ENCODE measurements around the gene ATP13A3.

The ATP13A3 gene

DNA sequence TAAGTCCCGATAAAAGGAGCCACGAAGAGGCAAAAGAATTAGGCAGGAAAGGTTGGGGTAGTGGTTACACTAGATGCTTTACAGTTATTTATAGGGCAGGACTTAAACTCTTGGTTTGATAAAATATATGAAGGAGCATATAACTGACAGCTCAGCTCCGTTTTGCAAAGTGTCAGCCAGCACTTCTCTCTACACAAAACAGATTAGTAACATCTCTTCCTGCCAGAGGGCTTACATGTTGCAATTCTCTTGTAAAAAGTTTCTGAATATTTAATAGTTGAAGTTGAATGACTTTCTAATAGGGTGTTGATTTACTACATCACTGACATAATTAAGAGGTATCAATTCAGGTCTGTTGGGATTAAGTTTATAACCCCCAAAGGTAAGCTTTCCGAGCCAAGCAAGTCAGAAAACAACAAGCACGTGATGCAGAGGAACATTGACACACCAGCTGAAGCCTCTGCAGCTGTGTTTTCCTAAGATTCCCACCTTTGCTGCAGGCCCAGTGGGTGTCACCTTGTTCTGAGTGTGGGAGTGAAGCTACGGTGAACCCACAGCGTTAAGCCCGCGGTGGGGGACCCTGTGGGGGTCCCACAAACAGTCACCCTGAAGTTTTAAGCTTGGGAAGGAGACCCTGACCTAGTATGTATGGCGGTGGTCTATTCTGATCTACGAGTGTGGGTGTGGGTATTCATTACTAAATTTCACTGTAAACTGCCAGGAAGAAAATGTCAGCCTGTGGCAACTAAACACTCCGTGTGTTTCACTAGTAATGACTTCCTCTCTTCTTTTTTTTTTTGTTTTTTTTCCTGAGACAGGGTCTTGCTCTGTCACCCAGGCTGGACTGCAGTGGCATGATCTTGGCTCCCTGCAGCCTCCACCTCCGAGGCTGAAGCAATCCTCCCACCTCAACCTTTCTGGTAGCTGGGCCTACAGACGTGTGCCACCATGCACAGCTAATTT is 22.0 kb upstream of the ATP13A3 start:
- no peak for DNase-seq (ENCODE audit: low spot score)
- H3K27ac ChIP-seq: no peak overlapping the region
- ChIA-PET POLR2A (ENCODE audit: low non-redundant PET) (no interaction called here), CTCF (interaction anchor here (0.7 kb wide), 1 partner anchor 741 kb away, joined by 5 read pairs; no protein-coding TSS in a partner anchor)
- TF ChIP-seq, protein P1, sequence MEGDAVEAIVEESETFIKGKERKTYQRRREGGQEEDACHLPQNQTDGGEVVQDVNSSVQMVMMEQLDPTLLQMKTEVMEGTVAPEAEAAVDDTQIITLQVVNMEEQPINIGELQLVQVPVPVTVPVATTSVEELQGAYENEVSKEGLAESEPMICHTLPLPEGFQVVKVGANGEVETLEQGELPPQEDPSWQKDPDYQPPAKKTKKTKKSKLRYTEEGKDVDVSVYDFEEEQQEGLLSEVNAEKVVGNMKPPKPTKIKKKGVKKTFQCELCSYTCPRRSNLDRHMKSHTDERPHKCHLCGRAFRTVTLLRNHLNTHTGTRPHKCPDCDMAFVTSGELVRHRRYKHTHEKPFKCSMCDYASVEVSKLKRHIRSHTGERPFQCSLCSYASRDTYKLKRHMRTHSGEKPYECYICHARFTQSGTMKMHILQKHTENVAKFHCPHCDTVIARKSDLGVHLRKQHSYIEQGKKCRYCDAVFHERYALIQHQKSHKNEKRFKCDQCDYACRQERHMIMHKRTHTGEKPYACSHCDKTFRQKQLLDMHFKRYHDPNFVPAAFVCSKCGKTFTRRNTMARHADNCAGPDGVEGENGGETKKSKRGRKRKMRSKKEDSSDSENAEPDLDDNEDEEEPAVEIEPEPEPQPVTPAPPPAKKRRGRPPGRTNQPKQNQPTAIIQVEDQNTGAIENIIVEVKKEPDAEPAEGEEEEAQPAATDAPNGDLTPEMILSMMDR (conservative IDR thresholded peaks at IDR 0.05; ENCODE audit: low read depth): no peak

DNA sequence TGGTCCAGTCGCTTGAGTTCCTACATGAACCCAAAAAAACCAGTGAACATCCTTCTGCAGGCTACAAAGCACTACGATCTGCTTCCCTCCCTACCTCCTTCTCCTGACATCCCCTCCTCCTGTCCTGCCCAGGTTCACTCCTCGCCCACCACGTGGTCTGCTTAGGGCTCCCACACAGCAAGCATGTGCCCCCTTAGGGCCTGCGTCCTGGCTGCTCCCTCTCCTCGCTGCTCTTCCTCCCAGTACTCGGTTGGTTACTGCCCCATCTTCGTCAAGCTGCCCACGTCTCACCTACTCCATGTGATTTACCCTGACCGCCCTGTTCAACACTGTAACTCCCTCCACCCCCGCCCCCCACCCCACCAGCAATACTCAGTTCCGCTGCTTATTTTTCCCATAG is 20.8 kb upstream of the ATP13A3 start:
- TF ChIP-seq, protein P1 (conservative IDR thresholded peaks at IDR 0.05; ENCODE audit: low read depth): no peak
- ChIA-PET POLR2A (ENCODE audit: low non-redundant PET) (no interaction called here), CTCF (no interaction called here)
- H3K27ac ChIP-seq: no peak overlapping the region
- DNase-seq (ENCODE audit: low spot score): no peak

DNA sequence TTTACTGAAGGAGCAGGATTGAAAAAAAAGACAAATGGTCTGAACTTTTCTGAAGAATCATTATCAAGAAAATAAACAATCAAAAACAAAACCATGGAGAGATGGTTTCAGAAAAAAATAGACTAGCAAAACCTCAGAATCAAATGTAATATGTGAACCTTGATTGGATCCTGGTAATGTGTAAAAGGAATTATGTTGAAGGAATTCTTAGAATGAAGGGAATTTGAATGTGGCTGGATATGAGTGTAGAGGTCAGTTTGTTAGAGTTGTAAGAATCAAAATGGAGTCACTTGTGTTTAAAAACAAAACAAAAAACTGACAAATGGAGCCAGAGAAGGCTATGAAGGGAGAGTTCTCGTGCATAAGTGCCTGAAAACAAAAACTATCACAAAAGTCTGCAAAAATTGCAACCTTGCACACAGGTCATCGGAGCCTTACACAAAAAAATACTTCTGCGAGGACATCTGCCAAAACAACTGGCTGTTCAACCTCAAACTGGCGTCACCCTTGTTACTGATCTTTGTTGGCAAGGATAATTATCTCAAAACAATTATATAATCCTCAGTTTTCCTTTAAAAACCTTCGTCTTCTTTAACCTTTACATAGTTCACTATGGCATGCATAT is 19.1 kb upstream of the ATP13A3 start:
- CTCF ChIA-PET: no interaction called here

DNA sequence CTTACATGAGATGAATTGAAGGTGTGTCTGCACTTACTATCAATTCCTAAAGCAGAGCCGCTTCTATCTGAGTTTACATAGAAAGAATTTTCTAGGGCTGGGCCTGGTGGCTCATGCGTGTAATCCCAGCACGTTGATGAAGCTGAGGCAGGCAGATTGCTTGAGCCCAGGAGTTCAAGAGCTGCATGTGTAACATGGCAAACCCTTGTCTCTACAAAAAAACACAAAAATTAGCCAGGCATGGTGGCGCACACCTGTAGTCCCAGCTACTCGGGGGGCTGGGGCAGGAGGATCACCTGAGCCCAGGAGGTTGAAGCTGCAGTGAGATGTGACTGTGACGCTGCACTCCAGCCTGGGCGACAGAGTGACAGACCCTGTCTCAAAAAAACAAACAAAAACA is 18.1 kb upstream of the ATP13A3 start:
- CTCF ChIA-PET: interaction anchor here (0.7 to 1.4 kb wide), 2 partner anchors 11 to 57 kb away, joined by 3 read pairs; no protein-coding TSS in a partner anchor
- TF ChIP-seq, protein P1 (conservative IDR thresholded peaks at IDR 0.05; ENCODE audit: low read depth): no peak
- DNase-seq (ENCODE audit: low spot score): no peak
- POLR2A ChIA-PET (ENCODE audit: low non-redundant PET): no interaction called here
- H3K27ac ChIP-seq: no peak overlapping the region

More for the DNA sequence above, 19.1 kb upstream of the ATP13A3 start:
- POLR2A ChIA-PET (ENCODE audit: low non-redundant PET): no interaction called here
- DNase-seq (ENCODE audit: low spot score): no peak
- TF ChIP-seq, protein P1 (conservative IDR thresholded peaks at IDR 0.05; ENCODE audit: low read depth): no peak
- no peak overlapping the region for H3K27ac ChIP-seq

DNA sequence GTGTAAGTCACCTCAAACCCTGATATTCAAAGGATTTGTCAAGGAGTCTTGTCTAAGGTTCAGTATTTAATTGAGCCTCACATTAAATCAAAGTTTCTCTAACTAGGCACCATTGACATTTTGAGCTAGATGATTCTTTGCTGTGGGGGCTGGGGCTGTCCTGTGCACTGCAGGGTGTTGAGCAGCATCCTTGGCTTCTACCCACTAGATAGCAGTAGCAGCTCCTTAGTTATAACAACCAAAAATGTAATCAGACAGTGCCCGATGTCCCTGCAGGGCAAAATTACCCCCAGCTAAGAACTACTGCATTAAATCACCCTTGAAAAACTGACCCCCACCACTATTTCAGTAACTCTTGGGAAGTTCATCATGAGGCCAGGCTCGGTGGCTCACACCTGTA is 17.3 kb upstream of the ATP13A3 start:
- TF ChIP-seq, protein P1 (conservative IDR thresholded peaks at IDR 0.05; ENCODE audit: low read depth): no peak
- DNase-seq (ENCODE audit: low spot score): no peak
- CTCF ChIA-PET: interaction anchor here (0.7 to 1.4 kb wide), 2 partner anchors 10 to 56 kb away, joined by 3 read pairs; no protein-coding TSS in a partner anchor
- POLR2A ChIA-PET (ENCODE audit: low non-redundant PET): no interaction called here
- H3K27ac ChIP-seq: no peak overlapping the region

DNA sequence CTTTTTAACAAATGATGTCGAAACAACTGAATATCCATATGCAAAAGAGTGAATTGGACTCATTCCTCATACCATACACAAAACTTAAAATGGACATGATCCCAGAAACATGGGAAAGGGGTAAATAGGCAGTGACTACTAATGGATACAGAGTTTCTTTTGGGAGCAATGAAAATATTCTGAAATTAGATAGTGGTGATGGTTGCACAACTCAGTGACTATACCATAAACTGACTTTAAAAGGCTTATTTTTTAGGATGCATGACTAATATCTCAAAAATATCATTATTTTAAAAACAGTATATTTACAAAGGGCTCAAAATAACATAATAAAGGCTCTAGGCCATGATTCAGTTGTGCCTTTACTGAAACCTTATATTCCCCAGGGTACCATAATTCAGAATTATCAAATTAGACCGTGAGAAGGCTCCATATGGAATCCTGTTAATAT is 16.3 kb upstream of the ATP13A3 start:
- no peak for DNase-seq (ENCODE audit: low spot score)
- H3K27ac ChIP-seq: no peak overlapping the region
- ChIA-PET POLR2A (ENCODE audit: low non-redundant PET) (no interaction called here), CTCF (no interaction called here)
- TF ChIP-seq, protein P1 (conservative IDR thresholded peaks at IDR 0.05; ENCODE audit: low read depth): no peak
